ENCODE measurements around the gene LY6G5B. TPM values are rescaled to one million over a fixed set of nuclear protein-coding genes. Genes with fewer than 3 reads are reported as not detected.

LY6G5B gene
- total RNA-seq, 1 donor = 3.9 TPM

DNA sequence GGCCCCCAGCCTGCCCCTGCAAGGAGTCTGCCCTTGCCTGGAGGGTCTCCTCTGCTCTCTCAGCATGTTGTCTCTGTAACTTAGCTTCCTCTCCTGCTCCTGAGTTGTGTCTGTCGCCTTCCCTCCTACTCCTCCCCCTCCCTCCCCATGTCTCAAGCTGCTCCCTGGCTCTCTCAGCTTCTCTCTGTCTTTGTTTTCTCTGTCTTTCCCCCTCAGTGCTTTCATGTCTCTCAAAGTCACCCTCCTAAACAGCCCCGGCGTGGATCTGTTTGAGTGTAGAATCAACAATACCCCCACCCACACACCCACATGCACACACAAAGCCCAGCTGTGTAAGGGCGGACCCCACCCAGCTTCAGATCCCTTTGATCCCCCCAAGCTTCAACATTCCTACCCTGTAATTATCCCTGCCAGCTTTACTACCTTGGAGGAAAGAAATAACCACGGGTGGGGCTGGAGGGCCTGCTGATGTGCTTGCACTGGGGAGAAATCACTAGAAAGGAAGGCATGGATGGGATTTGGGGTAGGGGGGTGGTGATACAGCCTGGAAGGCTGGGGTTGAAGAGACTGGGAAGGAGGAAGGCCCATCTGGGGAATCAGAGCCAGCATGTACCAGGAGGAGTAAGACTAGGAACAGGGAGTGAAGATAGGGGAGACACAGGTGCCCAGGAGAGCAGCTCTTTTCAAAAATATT lies 44.4 kb downstream of the LY6G5B start:
- no peak for DNase-seq (ENCODE audit: low read depth)
- TF ChIP-seq, protein P1, sequence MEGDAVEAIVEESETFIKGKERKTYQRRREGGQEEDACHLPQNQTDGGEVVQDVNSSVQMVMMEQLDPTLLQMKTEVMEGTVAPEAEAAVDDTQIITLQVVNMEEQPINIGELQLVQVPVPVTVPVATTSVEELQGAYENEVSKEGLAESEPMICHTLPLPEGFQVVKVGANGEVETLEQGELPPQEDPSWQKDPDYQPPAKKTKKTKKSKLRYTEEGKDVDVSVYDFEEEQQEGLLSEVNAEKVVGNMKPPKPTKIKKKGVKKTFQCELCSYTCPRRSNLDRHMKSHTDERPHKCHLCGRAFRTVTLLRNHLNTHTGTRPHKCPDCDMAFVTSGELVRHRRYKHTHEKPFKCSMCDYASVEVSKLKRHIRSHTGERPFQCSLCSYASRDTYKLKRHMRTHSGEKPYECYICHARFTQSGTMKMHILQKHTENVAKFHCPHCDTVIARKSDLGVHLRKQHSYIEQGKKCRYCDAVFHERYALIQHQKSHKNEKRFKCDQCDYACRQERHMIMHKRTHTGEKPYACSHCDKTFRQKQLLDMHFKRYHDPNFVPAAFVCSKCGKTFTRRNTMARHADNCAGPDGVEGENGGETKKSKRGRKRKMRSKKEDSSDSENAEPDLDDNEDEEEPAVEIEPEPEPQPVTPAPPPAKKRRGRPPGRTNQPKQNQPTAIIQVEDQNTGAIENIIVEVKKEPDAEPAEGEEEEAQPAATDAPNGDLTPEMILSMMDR (IDR thresholded peaks at IDR 0.05; ENCODE audit: insufficient read depth, low read depth, low read length) = no peak
- no peak overlapping the region for H3K4me3 ChIP-seq (ENCODE audit: low read depth, low read length)

DNA sequence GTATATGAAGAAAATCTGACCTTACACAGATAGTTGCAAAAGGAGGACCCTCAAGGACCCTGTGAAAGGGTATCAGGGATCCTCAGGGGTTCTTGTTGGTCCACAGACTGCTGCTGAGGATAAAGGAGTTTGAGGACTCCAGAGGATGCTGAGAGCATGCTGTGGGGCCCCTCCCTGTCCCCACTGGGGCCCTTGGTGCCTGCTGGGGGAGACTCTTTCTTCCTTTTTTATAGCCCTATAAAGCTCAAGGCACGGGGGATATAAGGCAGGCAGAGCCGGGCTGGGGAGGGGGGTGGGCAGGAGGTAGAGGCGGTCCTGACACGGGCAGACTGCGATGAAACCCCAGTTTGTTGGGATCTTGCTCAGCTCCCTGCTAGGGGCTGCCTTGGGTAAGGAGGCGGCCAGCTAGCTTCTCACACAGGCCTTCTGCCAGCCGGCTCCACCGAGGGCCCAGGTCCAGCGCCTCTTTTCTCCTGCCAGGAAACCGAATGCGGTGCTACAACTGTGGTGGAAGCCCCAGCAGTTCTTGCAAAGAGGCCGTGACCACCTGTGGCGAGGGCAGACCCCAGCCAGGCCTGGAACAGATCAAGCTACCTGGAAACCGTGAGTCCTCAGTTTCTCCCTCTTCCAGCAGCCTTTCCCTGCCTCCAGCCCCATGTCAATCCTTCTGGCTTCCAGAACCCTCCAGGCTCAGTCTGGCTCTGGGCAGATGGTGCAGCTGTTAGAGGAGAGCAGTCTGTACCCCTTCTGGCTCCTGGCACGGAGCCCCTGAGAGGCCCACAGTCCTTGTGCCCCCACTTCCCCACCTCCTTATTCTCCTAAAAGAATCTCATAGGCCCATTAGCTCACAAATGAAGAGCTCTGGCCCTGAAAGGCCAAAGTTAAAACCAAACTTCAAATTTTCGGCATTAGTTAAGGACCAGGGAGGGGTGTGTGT lies 45.5 kb downstream of the LY6G5B start, which contains the start of gene LY6G6D:
Gene LY6G6D (plus strand): TSS at position 327 of the 937 bp plus-strand sequence. CDS start 8 bp downstream, at position 335.
- DNase-seq (ENCODE audit: low read depth) = no peak
- no peak within 1 kb of the TSS for H3K4me3 ChIP-seq (ENCODE audit: low read depth, low read length)
- TF ChIP-seq, protein P1 (IDR thresholded peaks at IDR 0.05; ENCODE audit: insufficient read depth, low read depth, low read length) = no peak

DNA sequence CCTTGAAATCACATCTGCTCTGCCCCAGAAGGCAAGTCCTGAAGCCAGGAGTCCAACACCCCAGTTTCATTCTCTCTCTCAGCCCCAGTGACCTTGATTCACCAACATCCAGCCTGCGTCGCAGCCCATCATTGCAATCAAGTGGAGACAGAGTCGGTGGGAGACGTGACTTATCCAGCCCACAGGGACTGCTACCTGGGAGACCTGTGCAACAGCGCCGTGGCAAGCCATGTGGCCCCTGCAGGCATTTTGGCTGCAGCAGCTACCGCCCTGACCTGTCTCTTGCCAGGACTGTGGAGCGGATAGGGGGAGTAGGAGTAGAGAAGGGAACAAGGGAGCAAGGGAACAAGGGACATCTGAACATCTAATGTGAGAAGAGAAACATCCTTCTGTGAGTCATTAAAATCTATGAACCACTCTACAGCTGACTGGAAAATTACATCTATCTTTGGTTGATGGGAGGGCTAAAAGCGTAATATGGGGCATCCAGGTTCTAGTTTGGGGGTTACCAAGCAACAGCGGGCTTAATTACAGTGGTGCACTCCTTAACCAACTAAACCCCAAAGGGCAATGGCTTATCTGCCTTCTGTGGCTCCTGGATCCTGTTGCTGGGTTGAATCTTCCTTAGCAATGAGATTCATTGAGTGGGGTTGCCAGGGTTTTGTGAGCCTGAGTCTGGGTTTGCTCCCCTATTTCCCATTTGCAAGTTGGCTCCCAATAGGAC lies 47.9 kb downstream of the LY6G5B start:
- H3K4me3 ChIP-seq (ENCODE audit: low read depth, low read length) = no peak overlapping the region
- DNase-seq (ENCODE audit: low read depth) = no peak
- TF ChIP-seq, protein P1 (IDR thresholded peaks at IDR 0.05; ENCODE audit: insufficient read depth, low read depth, low read length) = no peak

DNA sequence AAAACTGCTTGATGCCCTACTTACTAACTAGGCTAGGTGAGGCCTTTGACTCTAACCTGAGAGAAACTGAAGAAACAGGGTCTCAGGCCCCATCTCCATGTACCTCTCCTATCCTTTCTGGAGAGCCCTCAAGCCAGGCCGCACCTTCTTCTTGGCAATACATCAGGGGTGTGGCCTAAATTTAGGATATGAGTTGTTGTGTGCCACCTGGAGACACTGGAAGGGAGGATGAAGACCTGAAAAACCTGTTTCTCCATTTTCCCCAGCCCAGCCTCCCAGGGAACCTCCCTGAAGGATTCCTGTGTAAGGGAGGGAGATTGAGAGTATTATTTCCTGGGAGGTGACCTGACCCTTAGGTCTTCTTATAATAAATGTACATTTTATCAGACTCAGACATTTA lies 48.5 kb downstream of the LY6G5B start:
- TF ChIP-seq, protein P1 (IDR thresholded peaks at IDR 0.05; ENCODE audit: insufficient read depth, low read depth, low read length) = no peak
- no peak overlapping the region for H3K4me3 ChIP-seq (ENCODE audit: low read depth, low read length)
- no peak for DNase-seq (ENCODE audit: low read depth)

DNA sequence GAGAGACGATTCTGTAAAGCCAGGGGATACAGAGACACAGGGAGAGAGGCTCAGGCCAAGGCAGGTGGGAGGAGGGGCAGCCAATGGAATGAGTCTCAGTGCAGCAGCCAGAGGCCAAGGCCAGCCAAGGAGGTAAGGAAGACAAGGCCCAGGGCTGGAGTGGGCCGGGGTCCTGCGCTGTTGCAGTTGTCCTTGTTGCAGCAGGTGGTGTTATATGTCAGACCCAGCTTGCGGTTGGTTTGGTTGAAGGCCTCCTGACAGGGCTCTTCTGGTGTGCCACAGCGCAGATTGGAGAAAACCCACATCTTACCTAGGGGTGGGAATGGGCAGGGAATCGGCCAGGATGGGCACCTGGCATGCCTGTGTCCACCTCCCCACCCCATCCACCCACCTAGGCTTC lies 49.2 kb downstream of the LY6G5B start:
- no peak for DNase-seq (ENCODE audit: low read depth)
- TF ChIP-seq, protein P1 (IDR thresholded peaks at IDR 0.05; ENCODE audit: insufficient read depth, low read depth, low read length) = no peak
- no peak overlapping the region for H3K4me3 ChIP-seq (ENCODE audit: low read depth, low read length)

DNA sequence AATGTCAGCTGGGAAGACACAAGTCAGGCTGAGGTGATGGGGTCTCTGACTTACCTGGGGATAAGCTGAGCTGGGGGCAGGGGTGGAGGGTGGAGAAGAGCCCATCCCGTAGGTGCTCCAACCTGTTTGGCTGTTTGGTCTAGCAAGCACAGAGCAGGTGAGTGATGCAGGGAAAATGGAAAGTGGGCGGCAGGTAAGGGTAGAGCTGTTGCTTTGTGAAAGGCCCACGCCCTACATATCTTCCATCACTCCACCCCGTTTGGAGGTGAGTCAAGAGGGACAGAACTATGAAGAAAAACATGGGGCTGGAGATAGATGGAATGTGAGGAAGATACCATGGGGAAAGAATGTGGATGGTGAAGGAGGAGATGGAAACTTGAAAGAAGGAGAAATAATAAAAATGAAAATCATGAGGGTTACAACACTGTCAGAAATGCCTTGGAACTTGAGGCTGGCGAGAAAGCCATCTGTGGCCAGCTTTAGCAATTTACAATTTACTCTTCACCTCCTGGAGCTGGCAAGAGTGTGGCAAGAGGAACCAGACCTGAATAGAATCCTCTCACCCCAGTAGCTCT lies 50.5 kb downstream of the LY6G5B start:
- H3K4me3 ChIP-seq (ENCODE audit: low read depth, low read length) = no peak overlapping the region
- TF ChIP-seq, protein P1 (IDR thresholded peaks at IDR 0.05; ENCODE audit: insufficient read depth, low read depth, low read length) = no peak
- no peak for DNase-seq (ENCODE audit: low read depth)

Measured in fibroblast of villous mesenchyme (primary cell).